Neutrophil (primary cell): ENCODE measurements around the gene ACTN2.

Experiments
- H3K27ac ChIP-seq: fragments of 200-600 bp; sonication (generic); 2 replicates; pipeline ENCODE4 v1.5.1; 2016; ENCODE audit warnings: mild to moderate bottlenecking, moderate library complexity
- H3K27me3 ChIP-seq: fragments of 200-600 bp; sonication (generic); 2 replicates; pipeline ENCODE4 v1.6.0; 2016; ENCODE audit warnings: mild to moderate bottlenecking
- H3K36me3 ChIP-seq: fragments of 200-600 bp; sonication (generic); 2 replicates; pipeline ENCODE4 v1.5.1; 2017
- H3K4me1 ChIP-seq, 2 experiments: fragments of 200-600 bp in 1 of 2; sonication (generic) in 1 of 2; 1 replicate in 1 of 2; 2 replicates in 1 of 2; pipeline versions ENCODE4 v1.5.1 to v1.6.1; 2013 to 2016; ENCODE audit warnings: low read depth in 1 of 2, low read length in 1 of 2, mild to moderate bottlenecking in 1 of 2, moderate library complexity in 1 of 2; ENCODE audit not compliant: control insufficient read depth in 1 of 2, insufficient read depth in 1 of 2
- H3K4me3 ChIP-seq, 2 experiments: fragments of 200-600 bp in 1 of 2; sonication (generic) in 1 of 2; 1 replicate in 1 of 2; 2 replicates in 1 of 2; pipeline ENCODE4 v1.5.1; 2013 to 2016; ENCODE audit warnings: low read depth in 1 of 2, low read length in 1 of 2, mild to moderate bottlenecking in 1 of 2, moderate library complexity in 1 of 2
- H3K9me3 ChIP-seq: fragments of 200-600 bp; sonication (generic); 2 replicates; pipeline ENCODE4 v1.5.1; 2016
- TF ChIP-seq, protein P1 (sequence below): fragments of 200-600 bp; sonication (generic); IDR thresholded peaks from 2 replicates; pipeline ENCODE4 v1.5.1; 2016; ENCODE audit warnings: antibody characterized with exemption

The ACTN2 gene

DNA sequence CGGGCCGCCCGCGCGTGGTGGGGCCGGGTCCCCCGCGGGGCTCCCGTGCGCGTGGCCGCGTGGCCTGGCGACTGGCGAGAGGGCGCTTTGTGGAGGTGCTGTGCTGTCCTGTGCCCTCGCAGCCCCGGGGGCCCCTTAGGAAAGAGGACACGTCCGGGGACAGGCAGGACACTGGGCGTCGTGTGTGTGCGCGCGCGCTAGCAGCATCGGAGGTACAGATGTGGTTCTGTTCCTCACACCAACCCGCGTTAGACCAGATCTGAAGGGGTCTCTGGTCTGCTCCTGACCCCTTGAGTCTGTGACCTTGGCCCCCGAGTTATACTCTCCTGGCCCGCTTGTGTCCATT lies 489 bp downstream of the ACTN2 start:
- Histone ChIP-seq H3K36me3 (no peaks in the 10 kb centered on the region), H3K27ac (no peak overlapping the region), H3K4me3 (peak overlapping the region in 1 of 2 experiments; percentile 38), H3K27me3 (peaks cover 99% of the 10 kb centered on the region), H3K9me3 (no peaks in the 10 kb centered on the region), H3K4me1 (peaks cover 5 to 8% of the 10 kb centered on the region in 2 experiments)
- TF ChIP-seq, protein P1, sequence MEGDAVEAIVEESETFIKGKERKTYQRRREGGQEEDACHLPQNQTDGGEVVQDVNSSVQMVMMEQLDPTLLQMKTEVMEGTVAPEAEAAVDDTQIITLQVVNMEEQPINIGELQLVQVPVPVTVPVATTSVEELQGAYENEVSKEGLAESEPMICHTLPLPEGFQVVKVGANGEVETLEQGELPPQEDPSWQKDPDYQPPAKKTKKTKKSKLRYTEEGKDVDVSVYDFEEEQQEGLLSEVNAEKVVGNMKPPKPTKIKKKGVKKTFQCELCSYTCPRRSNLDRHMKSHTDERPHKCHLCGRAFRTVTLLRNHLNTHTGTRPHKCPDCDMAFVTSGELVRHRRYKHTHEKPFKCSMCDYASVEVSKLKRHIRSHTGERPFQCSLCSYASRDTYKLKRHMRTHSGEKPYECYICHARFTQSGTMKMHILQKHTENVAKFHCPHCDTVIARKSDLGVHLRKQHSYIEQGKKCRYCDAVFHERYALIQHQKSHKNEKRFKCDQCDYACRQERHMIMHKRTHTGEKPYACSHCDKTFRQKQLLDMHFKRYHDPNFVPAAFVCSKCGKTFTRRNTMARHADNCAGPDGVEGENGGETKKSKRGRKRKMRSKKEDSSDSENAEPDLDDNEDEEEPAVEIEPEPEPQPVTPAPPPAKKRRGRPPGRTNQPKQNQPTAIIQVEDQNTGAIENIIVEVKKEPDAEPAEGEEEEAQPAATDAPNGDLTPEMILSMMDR, result no peak

DNA sequence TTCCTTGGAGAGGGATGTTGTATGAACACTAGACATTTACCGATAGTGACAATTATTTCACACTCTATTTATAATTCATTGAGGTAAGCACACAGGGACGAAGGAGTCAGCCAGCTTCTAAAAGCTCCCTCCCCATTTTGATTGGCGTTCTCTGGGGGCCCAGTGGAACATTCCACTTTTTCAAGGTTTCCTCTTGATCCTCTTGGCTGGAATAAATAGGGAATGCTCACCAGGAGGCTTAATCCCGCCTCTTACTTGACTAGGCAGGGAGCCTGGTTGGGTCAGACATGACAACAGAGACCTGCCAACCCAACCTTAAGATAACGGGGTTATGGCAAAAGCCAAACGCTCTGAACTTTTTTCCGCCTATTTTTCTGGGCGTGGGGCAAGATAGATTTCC lies 974 bp downstream of the ACTN2 start:
- H3K4me1 ChIP-seq, result peaks cover 5 to 8% of the 10 kb centered on the region in 2 experiments
- H3K36me3 ChIP-seq, result no peaks in the 10 kb centered on the region
- H3K9me3 ChIP-seq, result no peaks in the 10 kb centered on the region
- H3K27me3 ChIP-seq, result peaks cover 99% of the 10 kb centered on the region
- no peak overlapping the region for H3K4me3 ChIP-seq
- no peak overlapping the region for H3K27ac ChIP-seq
- TF ChIP-seq, protein P1, result no peak

DNA sequence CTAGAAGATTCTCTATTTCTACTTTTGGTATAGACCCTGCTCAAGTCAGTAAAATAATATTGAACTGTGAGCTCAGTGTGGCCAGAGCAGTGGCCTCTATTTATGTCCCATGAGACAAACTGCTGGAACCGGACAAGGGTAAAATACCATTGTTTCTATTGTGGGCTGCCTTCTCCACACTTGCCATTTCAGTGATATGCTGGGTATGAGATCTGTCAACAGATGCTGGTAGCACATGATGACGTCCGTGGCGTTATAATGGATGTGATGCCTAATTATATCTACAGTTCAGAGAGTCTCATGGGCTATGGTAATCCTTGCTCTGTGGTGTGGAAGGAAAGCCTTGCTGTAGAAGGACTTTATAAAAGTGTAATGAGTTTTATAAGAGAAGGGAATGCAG lies 2.4 kb downstream of the ACTN2 start:
- peaks cover 99% of the 10 kb centered on the region for H3K27me3 ChIP-seq
- no peaks in the 10 kb centered on the region for H3K9me3 ChIP-seq
- no peaks in the 10 kb centered on the region for H3K36me3 ChIP-seq
- TF ChIP-seq, protein P1, result no peak
- H3K4me1 ChIP-seq, result peaks cover 5 to 8% of the 10 kb centered on the region in 2 experiments
- no peak overlapping the region for H3K27ac ChIP-seq
- no peak overlapping the region for H3K4me3 ChIP-seq

DNA sequence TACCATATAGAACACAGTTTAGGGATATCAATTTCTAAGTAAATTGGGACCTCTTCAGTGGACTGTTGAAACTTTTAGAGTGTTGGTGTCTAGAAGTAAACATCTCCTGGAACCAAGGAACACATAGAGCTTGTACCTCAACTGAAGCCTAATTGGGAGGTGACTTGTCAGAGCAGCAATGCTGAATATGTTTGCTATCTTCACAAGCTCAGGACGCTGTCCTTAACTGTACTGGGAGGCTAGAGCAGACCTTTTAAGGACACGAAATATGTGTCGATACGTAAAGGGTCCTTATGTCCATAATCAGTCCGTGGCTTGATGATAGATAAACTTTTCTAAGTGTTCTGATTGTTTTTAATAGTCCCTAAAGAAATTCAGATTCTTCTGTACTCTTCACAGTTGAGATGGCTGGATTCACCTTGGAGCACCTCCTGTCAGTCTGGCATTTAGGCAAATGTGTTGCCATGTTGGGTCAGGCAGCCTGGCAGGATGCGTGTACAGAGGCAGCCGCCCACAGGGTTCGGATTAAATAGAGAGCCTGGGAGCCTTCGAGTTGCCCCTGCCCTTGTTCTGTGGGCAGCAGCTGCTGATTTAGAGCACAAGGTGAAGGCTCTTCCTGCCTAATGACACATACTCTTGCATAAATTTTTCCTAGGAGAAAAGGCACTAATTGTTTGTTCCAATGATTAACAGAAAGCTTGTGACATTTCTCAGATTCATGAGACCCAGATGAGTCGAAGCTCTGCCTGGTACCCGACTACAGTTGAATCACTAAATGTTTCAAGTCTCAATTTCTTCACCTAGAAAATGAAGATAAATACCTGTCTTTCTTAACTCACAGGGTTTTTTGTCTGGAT lies 3.6 kb downstream of the ACTN2 start:
- peaks cover 89% of the 10 kb centered on the region for H3K27me3 ChIP-seq

DNA sequence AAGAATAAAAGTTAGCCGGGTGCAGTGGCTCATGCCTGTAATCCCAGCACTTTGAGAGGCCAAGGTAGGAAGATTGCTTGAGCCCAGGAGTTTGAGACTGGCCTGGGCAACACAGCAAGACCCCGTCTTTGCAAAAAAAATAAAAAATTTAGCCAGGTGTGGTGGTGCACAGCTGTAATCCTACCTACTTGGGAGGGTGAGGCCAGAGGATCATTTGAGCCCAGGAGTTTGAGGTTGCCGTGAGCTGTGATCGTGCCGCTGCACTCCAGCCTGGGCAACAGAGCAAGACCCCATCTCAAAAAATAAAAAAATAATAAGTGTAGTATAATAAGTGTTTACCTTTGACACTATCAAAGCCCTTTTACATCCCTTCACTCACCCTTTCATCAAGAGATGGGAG lies 5.0 kb downstream of the ACTN2 start:
- Histone ChIP-seq H3K4me3 (no peak overlapping the region), H3K27ac (no peak overlapping the region), H3K4me1 (peaks cover 5 to 7% of the 10 kb centered on the region in 2 experiments), H3K27me3 (peaks cover 80% of the 10 kb centered on the region), H3K9me3 (no peaks in the 10 kb centered on the region), H3K36me3 (no peaks in the 10 kb centered on the region)
- TF ChIP-seq, protein P1, result no peak

More for the DNA sequence above, 3.6 kb downstream of the ACTN2 start:
- Histone ChIP-seq H3K4me3 (no peak overlapping the region), H3K36me3 (no peaks in the 10 kb centered on the region), H3K4me1 (peaks cover 5 to 8% of the 10 kb centered on the region in 2 experiments), H3K9me3 (no peaks in the 10 kb centered on the region), H3K27ac (no peak overlapping the region)
- TF ChIP-seq, protein P1, result no peak
